Stimulated activated naive B cell treated with anti-CD40 and anti-IgM and Interleukin-4, amounts not matched to agents 10 μg/mL and 1 μg/mL and 100 μg/mL, for 72 hours (primary cell): ENCODE results near the gene AARS1.
"Not testable (repeated sequence)": the region's sequence is repeated elsewhere in the genome, so short reads cannot be mapped to it uniquely, and the experiment has no call there.

ENCODE experiments used
- ATAC-seq, 2 donors: fragments of 150-1000 bp; cut with Tn5 transposase; replicated peaks; 2 replicates each; pipeline ENCODE4 v1.10.0; 2021; ENCODE audit warnings: moderate library complexity in 1 of 2
- DNase-seq: peaks from one replicate; pipeline ENCODE4 v3.0.0; 2021
- H3K27ac Mint-ChIP-seq: one replicate; pipeline ENCODE4 v1.8.0; 2022; ENCODE audit warnings: mild to moderate bottlenecking, mixed read lengths
- H3K27me3 Mint-ChIP-seq, 2 donors: one replicate each; pipeline ENCODE4 v1.8.0; 2022; ENCODE audit warnings: mixed read lengths in 2 of 2
- H3K36me3 Mint-ChIP-seq, 2 donors: one replicate each; pipeline ENCODE4 v1.8.0; 2022; ENCODE audit warnings: mixed read lengths in 2 of 2, mild to moderate bottlenecking in 1 of 2
- H3K4me1 Mint-ChIP-seq, 2 donors: one replicate each; pipeline ENCODE4 v1.8.0; 2022; ENCODE audit warnings: mixed read lengths in 2 of 2, mild to moderate bottlenecking in 1 of 2
- H3K4me3 Mint-ChIP-seq, 2 donors: one replicate each; pipeline ENCODE4 v1.8.0; 2022; ENCODE audit warnings: mild to moderate bottlenecking in 2 of 2, mixed read lengths in 2 of 2, moderate library complexity in 1 of 2
- H3K9me3 Mint-ChIP-seq, 2 donors: one replicate each; pipeline ENCODE4 v1.8.0; 2022; ENCODE audit warnings: mixed read lengths in 2 of 2, mild to moderate bottlenecking in 1 of 2

Gene AARS1

DNA sequence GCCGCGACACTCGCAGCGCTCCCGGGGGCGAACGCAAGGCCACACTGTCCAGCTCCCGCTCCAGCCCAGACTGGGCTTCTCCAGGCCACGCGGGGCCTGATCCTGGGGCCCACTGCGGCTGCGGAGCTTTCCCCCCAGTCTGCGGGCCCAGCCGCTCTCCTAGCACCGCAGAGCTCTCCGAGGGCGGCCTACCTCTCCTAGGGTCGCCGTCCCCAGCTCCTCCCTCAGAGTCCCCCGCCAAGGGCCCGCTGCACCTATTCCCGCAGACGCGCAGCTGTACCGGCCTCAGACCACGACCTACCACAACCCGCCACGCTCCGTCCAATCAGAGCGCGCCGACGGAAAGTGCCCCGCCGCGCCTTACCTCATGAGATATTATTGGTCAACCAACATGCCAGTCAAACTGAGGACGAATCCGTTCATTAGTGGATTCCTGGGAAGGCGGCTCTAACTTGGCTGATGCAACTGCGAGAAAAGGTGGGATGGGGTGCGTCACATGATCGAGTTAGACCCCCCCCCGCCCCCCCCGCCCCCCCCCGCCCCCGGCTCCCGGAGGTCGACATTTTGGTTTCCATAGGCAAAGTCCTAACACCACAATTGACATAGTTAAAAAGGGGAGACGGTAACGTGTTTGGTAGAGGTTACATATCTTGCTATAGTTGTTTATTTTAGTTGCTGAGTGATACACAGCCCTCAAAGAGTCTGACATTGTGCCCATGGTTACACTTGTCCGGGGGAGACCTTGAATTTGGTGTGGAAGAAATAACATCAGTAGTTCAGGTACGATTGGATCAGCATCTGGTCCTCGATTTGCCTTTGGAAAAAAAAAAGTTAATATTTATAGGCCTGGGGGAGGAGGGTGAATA lies at the start of gene AARS1:
Gene AARS1, minus strand, starts transcription at position 278 of the 866 bp plus-strand sequence. CDS start 6,743 bp downstream, outside the sequence.
- ATAC-seq (peak; percentile 98 to 99), DNase-seq (peak; percentile 95)
- no peaks in the 10 kb centered on the region for H3K9me3 Mint-ChIP-seq
- H3K4me3 Mint-ChIP-seq: peak within 1 kb of the TSS; percentile 93 to 98
- peaks cover 9 to 12% of the 10 kb centered on the region in 2 donors for H3K4me1 Mint-ChIP-seq
- H3K27me3 Mint-ChIP-seq: no peaks in the 10 kb centered on the region
- peak within 1 kb of the TSS; percentile 99 for H3K27ac Mint-ChIP-seq
- H3K36me3 Mint-ChIP-seq: peaks cover 5 to 14% of the 10 kb centered on the region in 2 donors

DNA sequence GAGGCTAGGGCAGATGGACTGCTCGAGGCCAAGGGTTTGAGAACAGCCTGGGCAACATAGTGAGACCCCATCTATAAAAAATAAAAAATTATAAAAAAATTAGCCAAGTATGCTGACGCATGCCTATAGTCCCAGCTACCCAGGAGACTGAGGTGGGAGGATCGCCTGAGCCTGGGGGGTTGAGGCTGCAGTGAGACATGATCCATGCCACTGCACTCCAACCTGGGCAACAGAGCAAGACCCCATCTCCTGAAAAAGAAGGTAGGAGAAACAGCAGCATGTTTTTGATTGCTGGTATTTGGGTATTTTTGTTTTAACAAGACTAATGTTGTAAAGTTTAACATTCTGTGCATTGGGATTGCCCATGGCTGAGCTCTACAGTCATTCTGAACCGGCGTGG lies 48.5 kb upstream of the AARS1 start:
- no peaks in the 10 kb centered on the region for H3K9me3 Mint-ChIP-seq
- no peaks in the 10 kb centered on the region for H3K27me3 Mint-ChIP-seq
- ATAC-seq: no peak
- no peak overlapping the region for H3K27ac Mint-ChIP-seq
- H3K36me3 Mint-ChIP-seq: peaks cover 26 to 42% of the 10 kb centered on the region in 2 donors
- DNase-seq: no peak
- peaks cover 4 to 5% of the 10 kb centered on the region in 2 donors for H3K4me1 Mint-ChIP-seq
- no peak overlapping the region for H3K4me3 Mint-ChIP-seq

DNA sequence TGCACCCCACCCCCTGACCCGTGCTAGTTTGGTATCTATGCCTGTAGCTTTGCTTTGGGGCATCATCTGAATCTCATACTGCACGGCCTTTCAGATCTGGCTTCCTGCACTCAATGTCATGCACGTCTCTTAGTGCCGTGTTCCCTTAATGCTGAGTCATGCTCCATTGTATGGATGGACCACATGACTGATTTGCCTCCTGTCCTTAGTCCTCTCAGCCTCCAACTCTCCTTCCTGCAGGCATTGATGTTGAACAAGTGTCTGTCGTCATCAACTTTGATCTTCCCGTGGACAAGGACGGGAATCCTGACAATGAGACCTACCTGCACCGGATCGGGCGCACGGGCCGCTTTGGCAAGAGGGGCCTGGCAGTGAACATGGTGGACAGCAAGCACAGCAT lies 43.4 kb upstream of the AARS1 start:
- DNase-seq, H3K4me3 Mint-ChIP-seq, H3K4me1 Mint-ChIP-seq, H3K27me3 Mint-ChIP-seq, H3K9me3 Mint-ChIP-seq, ATAC-seq: not testable (repeated sequence)
- Mint-ChIP-seq H3K27ac (peak overlapping the region; percentile 81), H3K36me3 (peaks cover 30 to 46% of the 10 kb centered on the region in 2 donors)

DNA sequence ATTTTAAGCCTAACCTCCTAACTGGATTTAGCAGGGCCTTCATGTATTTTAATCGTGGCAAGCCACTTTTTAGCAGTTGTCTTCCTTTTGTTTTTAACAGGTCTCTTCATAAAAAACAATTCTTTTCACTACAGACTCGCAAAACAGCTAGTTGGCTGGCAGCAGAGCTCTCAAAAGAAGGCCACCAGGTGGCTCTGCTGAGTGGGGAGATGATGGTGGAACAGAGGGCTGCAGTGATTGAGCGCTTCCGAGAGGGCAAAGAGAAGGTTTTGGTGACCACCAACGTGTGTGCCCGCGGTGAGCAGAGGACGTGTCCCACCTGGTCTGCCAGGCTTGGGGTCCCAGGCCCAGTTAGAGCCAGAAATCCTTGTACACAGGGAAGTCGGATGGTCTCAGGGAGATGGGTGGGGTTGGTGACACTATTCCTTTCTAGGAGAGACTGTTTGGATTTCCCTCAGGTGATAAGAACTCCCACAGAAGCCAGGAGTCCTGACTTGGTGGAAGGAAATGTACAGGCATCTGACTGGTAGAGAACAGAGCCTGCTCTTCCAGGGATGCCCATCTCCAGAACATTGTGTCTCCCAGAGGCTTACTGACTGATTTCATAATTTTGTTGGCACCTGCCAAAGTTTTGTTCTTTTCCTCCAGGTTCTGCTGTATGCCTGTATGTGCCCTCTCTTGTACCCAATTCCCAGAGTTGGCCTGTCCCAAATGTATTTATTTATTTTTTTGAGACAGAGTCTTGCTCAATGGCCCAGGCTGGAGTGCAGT lies 42.5 kb upstream of the AARS1 start:
- H3K27me3 Mint-ChIP-seq: no peaks in the 10 kb centered on the region
- peaks cover 3 to 5% of the 10 kb centered on the region in 2 donors for H3K4me1 Mint-ChIP-seq
- no peaks in the 10 kb centered on the region for H3K9me3 Mint-ChIP-seq
- no peak overlapping the region for H3K27ac Mint-ChIP-seq
- H3K36me3 Mint-ChIP-seq: peaks cover 30 to 46% of the 10 kb centered on the region in 2 donors
- ATAC-seq (peak; percentile 39 to 57), DNase-seq (no peak)
- H3K4me3 Mint-ChIP-seq: no peak overlapping the region

DNA sequence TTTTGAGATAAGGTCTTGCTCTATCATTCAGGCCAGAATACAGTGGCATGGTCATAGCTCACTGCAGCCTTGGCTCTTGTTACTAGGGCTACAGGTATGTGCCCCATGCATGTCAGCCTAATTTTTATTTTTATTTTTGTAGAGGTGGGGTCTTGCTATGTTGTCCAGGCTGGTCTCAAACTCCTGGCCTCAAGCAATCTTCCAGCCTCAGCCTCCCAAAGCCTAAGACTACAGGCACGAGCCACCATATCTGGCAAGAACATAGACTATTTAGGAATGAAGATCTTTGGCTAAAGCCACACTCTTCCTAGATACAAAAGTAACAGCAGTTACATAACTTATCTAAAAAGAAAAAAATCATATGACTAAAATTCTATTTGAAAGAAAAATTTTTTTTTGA lies 41.8 kb upstream of the AARS1 start:
- Mint-ChIP-seq H3K36me3 (peaks cover 26 to 42% of the 10 kb centered on the region in 2 donors), H3K27ac (no peak overlapping the region), H3K4me1 (peaks cover 1 to 5% of the 10 kb centered on the region in 2 donors), H3K27me3 (no peaks in the 10 kb centered on the region), H3K9me3 (no peaks in the 10 kb centered on the region), H3K4me3 (no peak overlapping the region)
- no peak for ATAC-seq
- DNase-seq: no peak

DNA sequence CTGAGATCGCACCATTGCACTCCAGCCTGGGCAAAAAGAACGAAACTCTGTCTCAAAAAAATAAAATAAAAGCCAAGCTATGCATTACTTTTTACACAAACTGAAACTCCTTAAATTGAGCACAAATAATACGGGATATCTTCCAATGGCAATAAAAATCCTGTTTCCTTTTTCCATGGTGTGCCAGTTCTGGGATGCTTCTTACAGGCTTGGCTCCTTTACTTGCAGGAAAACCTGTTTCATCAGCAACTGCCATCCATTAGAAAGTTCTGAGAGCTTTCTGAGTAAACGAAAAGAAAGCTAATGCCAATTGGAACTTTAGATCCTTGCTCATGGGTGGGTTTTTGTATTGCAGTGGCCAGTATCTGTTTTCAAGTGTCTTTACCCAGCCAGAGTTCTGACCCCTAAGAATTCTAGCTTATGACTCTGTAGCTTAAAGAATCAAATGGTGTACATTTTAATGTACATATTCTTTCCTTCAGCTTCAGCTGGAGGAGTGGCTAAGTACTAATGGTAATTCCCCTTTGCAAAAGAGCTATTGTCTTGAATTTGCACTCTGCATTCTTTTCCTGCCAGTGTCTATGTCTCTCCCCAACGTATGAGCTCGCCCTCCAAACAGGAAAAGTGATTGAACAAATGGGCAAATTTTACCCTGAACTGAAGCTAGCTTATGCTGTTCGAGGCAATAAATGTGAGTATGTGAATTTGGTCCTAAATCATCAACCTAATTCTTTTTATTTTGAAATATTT lies 35.9 kb upstream of the AARS1 start:
- no peaks in the 10 kb centered on the region for H3K4me1 Mint-ChIP-seq
- no peak overlapping the region for H3K27ac Mint-ChIP-seq
- ATAC-seq (no peak), DNase-seq (no peak)
- H3K36me3 Mint-ChIP-seq: peaks cover 25 to 28% of the 10 kb centered on the region in 2 donors
- H3K9me3 Mint-ChIP-seq: no peaks in the 10 kb centered on the region
- no peaks in the 10 kb centered on the region for H3K27me3 Mint-ChIP-seq
- no peak overlapping the region for H3K4me3 Mint-ChIP-seq

DNA sequence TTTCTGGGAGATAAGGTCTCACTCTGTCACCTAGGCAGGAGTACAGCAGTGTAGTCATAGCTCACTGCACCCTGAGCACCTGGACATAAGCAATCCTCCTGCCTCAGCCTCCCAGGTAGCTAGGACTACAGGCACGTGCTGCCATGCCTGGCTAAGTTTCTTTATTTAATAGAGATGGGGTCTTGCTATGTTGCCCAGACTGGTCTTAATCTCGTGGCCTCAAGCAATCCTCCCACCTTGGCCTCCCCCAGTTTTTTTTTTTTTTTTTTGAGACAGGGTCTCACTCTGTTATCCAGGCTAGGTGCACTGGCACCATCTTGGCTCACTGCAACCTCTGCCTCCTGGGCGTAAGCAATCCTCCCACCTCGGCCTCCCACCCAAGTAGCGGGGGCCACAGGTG lies 30.8 kb upstream of the AARS1 start:
- ATAC-seq (no peak), DNase-seq (no peak)
- H3K4me3 Mint-ChIP-seq: no peak overlapping the region
- H3K9me3 Mint-ChIP-seq: no peaks in the 10 kb centered on the region
- H3K36me3 Mint-ChIP-seq: peaks cover 20 to 21% of the 10 kb centered on the region in 2 donors
- no peak overlapping the region for H3K27ac Mint-ChIP-seq
- no peaks in the 10 kb centered on the region for H3K4me1 Mint-ChIP-seq
- H3K27me3 Mint-ChIP-seq: no peaks in the 10 kb centered on the region

DNA sequence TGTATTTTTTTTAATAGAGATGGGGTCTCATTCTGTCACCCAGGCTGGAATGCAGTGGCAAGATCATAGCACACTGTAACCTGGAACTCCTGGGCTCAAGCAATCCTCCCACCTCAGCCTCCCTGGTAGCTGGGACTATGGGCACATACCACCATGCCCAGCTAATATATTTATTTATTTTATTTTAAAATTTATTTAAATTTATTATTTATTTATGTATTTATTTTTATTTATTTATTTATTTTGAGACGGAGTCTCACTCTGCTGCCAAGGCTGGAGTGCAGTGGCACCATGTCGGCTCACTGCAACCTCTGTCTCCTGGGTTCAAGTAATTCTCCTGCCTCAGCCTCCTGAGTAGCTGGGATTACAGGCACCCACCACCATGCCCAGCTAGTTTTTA lies 18.4 kb upstream of the AARS1 start:
- H3K27ac Mint-ChIP-seq, H3K4me3 Mint-ChIP-seq, H3K27me3 Mint-ChIP-seq, DNase-seq, H3K9me3 Mint-ChIP-seq, ATAC-seq: not testable (repeated sequence)
- peaks cover 7 to 14% of the 10 kb centered on the region in 2 donors for H3K4me1 Mint-ChIP-seq
- peaks cover 6 to 12% of the 10 kb centered on the region in 2 donors for H3K36me3 Mint-ChIP-seq

DNA sequence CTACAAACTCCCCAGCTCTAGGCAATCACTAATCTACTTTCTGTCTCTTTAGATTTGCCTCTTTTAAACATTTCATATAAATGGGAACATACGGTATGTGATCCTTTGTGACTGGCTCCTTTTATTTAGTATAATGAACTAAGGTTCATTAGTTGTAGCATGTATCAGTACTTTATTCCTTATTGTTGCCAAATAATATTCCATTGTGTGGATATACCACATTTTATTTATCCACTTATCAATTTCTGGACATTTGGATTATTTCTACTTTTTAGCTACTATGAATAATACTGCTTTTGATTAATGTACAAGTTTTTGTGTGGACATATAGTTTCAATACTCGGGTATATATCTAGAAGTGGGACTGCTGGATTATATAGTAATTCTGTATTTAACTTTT lies 17.6 kb upstream of the AARS1 start:
- H3K27me3 Mint-ChIP-seq: no peaks in the 10 kb centered on the region
- H3K4me1 Mint-ChIP-seq: peaks cover 7 to 23% of the 10 kb centered on the region in 2 donors
- no peak for ATAC-seq
- no peaks in the 10 kb centered on the region for H3K9me3 Mint-ChIP-seq
- H3K36me3 Mint-ChIP-seq: peaks cover 8 to 18% of the 10 kb centered on the region in 2 donors
- peak overlapping the region; percentile 60 for H3K27ac Mint-ChIP-seq
- DNase-seq: no peak
- H3K4me3 Mint-ChIP-seq: no peak overlapping the region

DNA sequence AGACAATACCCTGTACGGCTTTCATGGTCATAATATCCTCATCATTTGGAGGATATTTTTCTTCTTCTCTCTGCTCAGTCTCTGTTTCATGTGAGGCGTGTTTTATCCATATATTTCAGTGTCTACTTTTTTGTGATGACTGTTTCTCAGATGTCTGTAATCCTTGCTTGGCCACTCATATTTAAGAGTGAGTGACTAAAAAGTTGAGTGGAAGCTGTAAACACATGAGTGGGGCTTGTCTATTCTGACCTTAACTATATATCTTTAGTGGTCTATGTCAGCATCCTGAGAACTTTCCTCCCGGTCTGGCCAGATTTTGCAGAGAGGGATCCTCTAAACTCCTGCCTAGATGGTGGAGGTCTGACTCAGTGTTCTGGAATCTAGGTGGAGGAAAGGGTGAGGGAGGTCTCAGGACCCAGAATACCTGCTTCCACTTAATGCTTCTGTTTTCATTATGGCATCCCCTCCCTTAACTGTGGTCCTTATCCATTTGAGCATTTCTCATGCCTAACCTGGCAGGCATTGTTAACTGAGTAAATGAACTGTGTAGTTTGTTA lies 15.7 kb upstream of the AARS1 start:
- H3K9me3 Mint-ChIP-seq: peaks cover 6 to 10% of the 10 kb centered on the region in 2 donors
- peaks cover 14 to 31% of the 10 kb centered on the region in 2 donors for H3K4me1 Mint-ChIP-seq
- peaks cover 23 to 32% of the 10 kb centered on the region in 2 donors for H3K36me3 Mint-ChIP-seq
- peak overlapping the region; percentile 33 for H3K27ac Mint-ChIP-seq
- H3K27me3 Mint-ChIP-seq: no peaks in the 10 kb centered on the region
- H3K4me3 Mint-ChIP-seq: peak overlapping the region; percentile 2 to 32
- ATAC-seq (peak in 1 of 2 donors; percentile 50), DNase-seq (no peak)

DNA sequence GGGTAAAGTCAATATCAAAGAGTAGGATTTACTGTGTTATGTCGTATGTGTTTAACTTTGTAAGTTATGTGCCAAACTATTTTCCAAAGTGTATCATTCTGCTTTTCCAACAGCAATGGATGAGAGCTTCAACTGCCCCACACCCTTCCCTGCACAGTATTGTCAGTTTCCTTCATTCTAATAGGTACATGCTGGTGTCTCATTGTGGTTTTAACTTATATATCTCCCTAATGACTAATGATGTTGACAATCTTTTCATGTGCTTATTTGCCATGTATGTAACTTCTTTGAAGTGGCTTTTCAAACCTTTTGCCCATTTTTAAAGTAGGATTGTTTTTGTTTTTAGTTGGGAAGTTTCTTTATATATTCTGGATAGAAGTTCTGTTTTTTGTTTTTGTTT lies 13.4 kb upstream of the AARS1 start:
- H3K36me3 Mint-ChIP-seq: peaks cover 20 to 29% of the 10 kb centered on the region in 2 donors
- peaks cover 19 to 44% of the 10 kb centered on the region in 2 donors for H3K4me1 Mint-ChIP-seq
- no peak for ATAC-seq
- no peak for DNase-seq
- peaks cover 6 to 10% of the 10 kb centered on the region in 2 donors for H3K9me3 Mint-ChIP-seq
- H3K27me3 Mint-ChIP-seq: no peaks in the 10 kb centered on the region
- no peak overlapping the region for H3K4me3 Mint-ChIP-seq
- H3K27ac Mint-ChIP-seq: no peak overlapping the region

DNA sequence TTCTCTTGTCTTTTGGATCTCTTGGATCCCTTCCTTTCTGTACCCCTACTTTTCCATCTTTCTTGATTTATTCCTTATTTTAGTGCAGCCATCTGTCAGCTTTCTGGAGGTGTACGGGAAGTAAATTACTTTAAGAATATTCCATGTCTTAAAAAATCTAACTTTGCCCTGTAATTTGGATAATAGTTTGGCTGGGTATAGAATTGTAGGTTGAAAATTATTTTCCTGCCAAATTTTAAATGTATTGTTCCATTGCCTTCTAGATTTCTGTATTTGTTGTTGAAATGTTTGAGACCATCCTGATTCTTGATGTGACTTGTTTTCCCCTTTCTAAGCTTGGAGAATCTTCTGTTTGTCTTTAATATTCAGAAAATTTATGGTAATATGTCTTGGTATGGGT lies 11.8 kb upstream of the AARS1 start:
- Mint-ChIP-seq H3K9me3 (peaks cover 6 to 10% of the 10 kb centered on the region in 2 donors), H3K4me3 (peak overlapping the region in 1 of 2 donors; percentile 51)

DNA sequence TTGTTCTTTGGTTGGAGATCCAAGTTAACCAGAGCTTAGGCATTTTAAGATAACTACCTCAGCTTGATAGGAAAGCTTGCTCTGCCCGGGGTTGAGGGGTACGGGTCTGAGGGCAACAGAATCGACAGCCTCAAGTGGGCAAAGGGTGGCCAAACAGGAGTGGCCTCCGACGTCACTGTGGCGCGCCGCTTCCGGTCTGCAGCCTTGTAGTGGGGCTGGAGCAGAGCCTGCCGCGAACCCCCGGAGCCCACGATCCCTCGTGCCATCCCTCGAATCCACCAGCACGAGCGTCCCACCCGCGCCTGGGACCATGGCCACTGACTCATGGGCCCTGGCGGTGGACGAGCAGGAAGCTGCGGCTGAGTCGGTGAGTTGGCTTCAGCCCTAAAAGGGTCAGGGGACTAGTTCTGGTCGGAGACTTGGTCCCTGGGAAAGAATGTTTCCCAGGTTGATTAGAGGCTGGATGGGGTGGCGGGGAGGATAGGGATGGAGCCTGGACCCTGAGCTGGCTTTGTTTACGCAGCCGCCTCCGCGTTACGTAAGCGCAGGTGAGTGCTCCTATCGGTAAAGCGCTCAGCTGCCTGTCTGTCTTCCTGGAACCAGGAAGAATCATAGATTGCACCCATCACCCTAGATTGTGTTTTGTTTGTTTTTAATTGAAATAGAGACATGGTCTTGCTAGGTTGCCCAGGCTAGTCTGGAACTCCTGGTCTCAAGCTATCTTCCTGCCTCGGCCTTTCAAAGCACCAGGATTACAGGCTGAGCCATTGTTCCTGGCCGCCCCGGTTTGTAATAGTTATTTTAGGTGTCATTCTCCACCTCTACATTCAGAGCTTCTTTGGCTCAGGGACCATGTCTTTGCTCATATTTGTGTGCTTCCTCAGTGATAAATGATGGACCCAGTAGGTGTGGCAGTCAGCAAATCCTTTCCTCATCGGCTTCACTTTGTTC lies 10.0 kb upstream of the AARS1 start, which contains the start of gene DDX19B:
Gene DDX19B, plus strand, starts transcription at position 199 of the 951 bp plus-strand sequence. Its CDS starts 112 bp downstream, at position 311.
- Mint-ChIP-seq H3K27ac (peak within 1 kb of the TSS; percentile 98), H3K4me3 (peak within 1 kb of the TSS; percentile 95 to 96), H3K9me3 (peaks cover 6 to 10% of the 10 kb centered on the region in 2 donors), H3K27me3 (no peaks in the 10 kb centered on the region), H3K4me1 (peaks cover 12 to 34% of the 10 kb centered on the region in 2 donors), H3K36me3 (peaks cover 20 to 24% of the 10 kb centered on the region in 2 donors)
- peak; percentile 63 for DNase-seq
- ATAC-seq: peak; percentile 98

More for the DNA sequence above, 11.8 kb upstream of the AARS1 start:
- Mint-ChIP-seq H3K4me1 (peaks cover 19 to 44% of the 10 kb centered on the region in 2 donors), H3K27me3 (no peaks in the 10 kb centered on the region), H3K36me3 (peaks cover 20 to 29% of the 10 kb centered on the region in 2 donors), H3K27ac (no peak overlapping the region)
- DNase-seq: no peak
- ATAC-seq: no peak
